ENCODE measurements around the gene PKP4. TPM values are rescaled to one million over a fixed set of nuclear protein-coding genes. Genes with fewer than 3 reads are reported as not detected.
A peak's percentile ranks its signal among the peaks of the same experiment; 100 is the strongest.

PKP4 gene
- total and polyA plus RNA-seq, 11 donors: 17.6 to 66.7 (median 49.0) TPM

DNA sequence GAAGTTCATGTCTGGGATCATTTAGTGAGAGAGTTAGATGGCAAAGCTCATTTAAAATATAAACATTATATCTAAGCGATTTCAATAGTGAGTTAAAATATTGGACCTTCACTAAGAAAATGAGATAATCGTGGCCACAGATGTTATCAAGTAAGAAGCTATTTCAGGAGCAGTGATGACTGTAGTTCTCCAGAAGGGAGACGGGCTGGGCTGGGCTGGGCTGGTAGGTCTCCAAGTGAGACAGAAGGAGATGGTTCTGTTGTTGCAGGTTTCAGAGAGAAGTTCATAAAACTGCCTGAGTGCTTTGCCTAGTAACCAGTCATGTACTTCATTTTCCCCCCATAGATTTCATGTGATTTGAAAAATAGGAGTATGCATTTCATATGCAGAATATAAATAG, 208.2 kb downstream of the PKP4 start:
- Histone ChIP-seq H3K27me3 (no peaks in the 10 kb centered on the region), H3K27ac (peak overlapping the region in 1 of 12 donors; percentile 28), H3K4me3 (no peak overlapping the region), H3K9me3 (no peaks in the 10 kb centered on the region), H3K4me1 (peaks cover 4 to 54% (median 34%) of the 10 kb centered on the region in 12 donors), H3K36me3 (peaks cover 0 to 62% (median 35%) of the 10 kb centered on the region in 9 donors)
- intact Hi-C loops (cut with DNase I): loop anchor here in 6 of 10 donors (1.0 to 10.0 kb wide), 6 partner anchors 51 to 208 kb away; partner anchors contain the start of genes CCDC148 (in 2 of the 6) and PKP4 (in 2 of the 6)
- WGBS, 4 donors: 16 to 29% (median 20%) methylated on average over 3 of the region's 3 CpGs
- ATAC-seq (peak in 2 of 4 donors; percentile 27 to 53), DNase-seq (no peak)
- TF ChIP-seq POLR2A (IDR thresholded peaks at IDR 0.05) (no peak), CTCF (IDR thresholded peaks at IDR 0.05) (no peak)

DNA sequence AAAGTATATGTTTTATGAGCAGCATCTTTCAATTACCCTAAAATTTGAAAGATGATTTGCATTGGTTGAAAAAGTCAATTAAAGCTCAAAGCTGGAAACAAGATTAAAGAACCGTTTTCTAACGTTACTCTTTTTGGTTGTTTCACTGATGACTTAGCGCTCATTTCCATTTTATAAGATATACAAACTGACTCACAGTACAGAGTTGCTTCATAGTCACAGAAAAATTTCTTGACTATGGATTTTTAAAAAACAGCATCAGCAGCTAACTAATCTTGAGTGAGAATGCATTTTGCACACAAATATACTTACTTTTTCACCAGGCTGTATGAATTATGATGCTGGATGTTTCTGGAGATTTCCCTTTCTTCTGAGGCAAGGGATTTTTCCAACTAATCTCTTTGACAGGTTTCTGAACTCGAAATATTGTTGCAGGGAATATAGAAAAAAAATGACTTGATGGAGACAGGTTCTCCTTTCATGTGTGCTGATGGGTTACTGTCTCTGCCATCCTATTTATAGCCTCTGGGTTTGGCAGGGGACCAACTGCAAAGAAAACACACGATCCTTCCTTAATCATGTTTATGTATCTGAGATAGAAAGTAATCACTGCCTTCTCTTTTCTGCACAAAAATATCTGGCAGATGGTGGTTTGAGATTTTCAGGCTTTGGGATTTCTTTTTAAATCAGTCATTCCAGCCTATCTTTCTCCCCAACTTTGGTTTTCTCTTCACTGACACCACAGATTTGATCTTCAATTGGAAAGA, 209.0 kb downstream of the PKP4 start:
- TF ChIP-seq POLR2A (IDR thresholded peaks at IDR 0.05) (no peak), CTCF (IDR thresholded peaks at IDR 0.05) (no peak)
- peaks cover 4 to 58% (median 36%) of the 10 kb centered on the region in 12 donors for H3K4me1 ChIP-seq
- no peak for DNase-seq

DNA sequence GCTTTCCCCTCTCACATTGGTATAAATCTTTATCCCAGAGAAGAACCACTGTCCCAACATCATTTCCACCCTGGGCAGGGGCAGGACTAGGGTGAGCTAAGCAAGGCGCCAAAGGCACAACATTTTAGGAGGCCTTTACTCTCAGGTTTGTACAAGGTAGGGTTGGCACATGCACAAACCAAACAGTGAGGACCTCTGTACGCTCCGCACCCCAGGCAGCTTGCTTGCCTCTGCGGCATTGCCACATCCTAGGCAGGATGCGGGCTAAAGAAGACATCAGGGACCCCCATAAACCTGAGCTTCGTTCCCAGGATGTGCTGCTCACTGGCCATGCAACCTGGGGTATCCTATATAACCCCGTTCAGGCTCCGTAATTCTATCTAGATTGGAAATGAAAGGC, 210.2 kb downstream of the PKP4 start:
- H3K9me3 ChIP-seq: no peaks in the 10 kb centered on the region
- no peaks in the 10 kb centered on the region for H3K27me3 ChIP-seq
- H3K36me3 ChIP-seq: peaks cover 0 to 57% (median 35%) of the 10 kb centered on the region in 9 donors
- peaks cover 4 to 66% (median 38%) of the 10 kb centered on the region in 12 donors for H3K4me1 ChIP-seq
- DNase-seq (no peak), ATAC-seq (no peak)
- peak overlapping the region in 9 of 12 donors; percentile 10 to 76 (median 57) for H3K27ac ChIP-seq
- no peak for TF ChIP-seq CTCF (IDR thresholded peaks at IDR 0.05)
- no peak for TF ChIP-seq POLR2A (IDR thresholded peaks at IDR 0.05)
- no peak overlapping the region for H3K4me3 ChIP-seq
- WGBS, 4 donors: 74 to 83% (median 75%) methylated on average over 8 of the region's 8 CpGs
- intact Hi-C loops (cut with DNase I): loop anchor here in 6 of 10 donors (5.0 to 10.0 kb wide), 5 partner anchors 50 to 210 kb away; partner anchors contain the start of genes CCDC148 (in 1 of the 6) and PKP4 (in 1 of the 6)

More for the DNA sequence above, 209.0 kb downstream of the PKP4 start:
- no peak for ATAC-seq
- WGBS, 4 donors: 47 to 52% (median 51%) methylated on average over 5 of the region's 5 CpGs
- Histone ChIP-seq H3K27ac (peak overlapping the region in 2 of 12 donors; percentile 58 to 76), H3K9me3 (no peaks in the 10 kb centered on the region), H3K4me3 (no peak overlapping the region), H3K27me3 (no peaks in the 10 kb centered on the region), H3K36me3 (peaks cover 0 to 65% (median 35%) of the 10 kb centered on the region in 9 donors)
- intact Hi-C loops (cut with DNase I): loop anchor here in 6 of 10 donors (1.0 to 10.0 kb wide), 6 partner anchors 51 to 208 kb away; partner anchors contain the start of genes CCDC148 (in 1 of the 6) and PKP4 (in 1 of the 6)

- Histone ChIP-seq H3K4me3 (no peak overlapping the region), H3K27ac (peak overlapping the region in 11 of 12 donors; percentile 10 to 76 (median 57)), H3K36me3 (peaks cover 0 to 51% (median 32%) of the 10 kb centered on the region in 9 donors), H3K9me3 (no peaks in the 10 kb centered on the region), H3K27me3 (no peaks in the 10 kb centered on the region), H3K4me1 (peaks cover 4 to 66% (median 38%) of the 10 kb centered on the region in 12 donors)
- intact Hi-C loops (cut with DNase I): loop anchor here in 6 of 10 donors (5.0 to 10.0 kb wide), 5 partner anchors 50 to 210 kb away; partner anchors contain the start of genes CCDC148 (in 1 of the 6) and PKP4 (in 1 of the 6)
- DNase-seq (no peak), ATAC-seq (peak in 3 of 4 donors; percentile 50 to 68 (median 55))
- TF ChIP-seq CTCF (IDR thresholded peaks at IDR 0.05) (no peak), POLR2A (IDR thresholded peaks at IDR 0.05) (no peak)
- 32 to 41% (median 36%) methylated on average over 4 of the region's 4 CpGs for WGBS, 4 donors
These were observed 210.8 kb downstream of the PKP4 start for GRCh38 chr2:158667586-158667985.
